Fibroblast of lung (primary cell): ENCODE data around the gene CDKN1B. TPM values are rescaled to one million over a fixed set of nuclear protein-coding genes. Genes with fewer than 3 reads are reported as not detected.

Experiments used
- DNase-seq, 2 donors: peaks; one replicate each; pipeline versions ENCODE4 v3.0.0 to v3.0.0-alpha.2; 2010; ENCODE audit warnings: low read depth in 2 of 2
- H2AFZ ChIP-seq: 2 replicates; pipeline ENCODE4 v1.5.1; 2012; ENCODE audit warnings: low read length, control low read depth, inconsistent platforms
- H3K27ac ChIP-seq: 2 replicates; pipeline ENCODE4 v1.5.1; 2011; ENCODE audit warnings: low read length, control low read depth; ENCODE audit not compliant: insufficient read depth
- H3K27me3 ChIP-seq: 2 replicates; pipeline ENCODE4 v1.5.1; 2011; ENCODE audit warnings: mild to moderate bottlenecking, low read length; ENCODE audit not compliant: control insufficient read depth, insufficient read depth
- H3K36me3 ChIP-seq: 2 replicates; pipeline ENCODE4 v1.5.1; 2011; ENCODE audit warnings: low read length; ENCODE audit not compliant: control insufficient read depth, insufficient read depth
- H3K4me1 ChIP-seq: 2 replicates; pipeline ENCODE4 v1.5.1; 2011; ENCODE audit warnings: low read length; ENCODE audit not compliant: control insufficient read depth, insufficient read depth; ENCODE audit errors: extremely low read depth
- H3K4me2 ChIP-seq: 2 replicates; pipeline ENCODE4 v1.5.1; 2011; ENCODE audit warnings: low read length, control low read depth; ENCODE audit not compliant: insufficient read depth; ENCODE audit errors: extremely low read depth
- H3K4me3 ChIP-seq, 4 experiments: fragments of 200-600 bp in 1 of 4; sonication (generic) in 1 of 4; replicated peaks in 1 of 4; 2 replicates each; pipeline ENCODE4 v1.5.1; 2011 to 2016; ENCODE audit warnings: low read length in 4 of 4, low read depth in 3 of 4, mild to moderate bottlenecking in 3 of 4, control low read depth in 2 of 4, inconsistent platforms in 1 of 4, mixed read lengths in 1 of 4; ENCODE audit not compliant: insufficient read depth in 1 of 4; ENCODE audit errors: control extremely low read depth in 1 of 4
- H3K79me2 ChIP-seq: 2 replicates; pipeline ENCODE4 v1.5.1; 2012; ENCODE audit warnings: mild to moderate bottlenecking, low read length, inconsistent platforms; ENCODE audit not compliant: control insufficient read depth, insufficient read depth
- H3K9ac ChIP-seq: 2 replicates; pipeline ENCODE4 v1.5.1; 2011; ENCODE audit warnings: mild to moderate bottlenecking, low read length, control low read depth; ENCODE audit not compliant: insufficient read depth
- H3K9me3 ChIP-seq: 2 replicates; pipeline ENCODE4 v1.5.1; 2012; ENCODE audit warnings: low read depth, low read length; ENCODE audit not compliant: control insufficient read depth, insufficient read depth
- H4K20me1 ChIP-seq: 2 replicates; pipeline ENCODE4 v1.5.1; 2011; ENCODE audit warnings: low read length; ENCODE audit not compliant: control insufficient read depth, insufficient read depth; ENCODE audit errors: extremely low read depth
- EZH2 ChIP-seq: IDR thresholded peaks from 2 replicates; pipeline ENCODE4 v1.5.1; 2012; ENCODE audit warnings: low read length, control low read depth, mild to moderate bottlenecking; ENCODE audit errors: missing control alignments
- polyA plus RNA-seq, 2 donors: library from polyadenylated mRNA; depleted of rRNA in 1 of 2; stranded (reverse) in 1 of 2; unstranded in 1 of 2; fragments of >200 nt; gene quantifications; 2 replicates each; pipeline ENCODE4 v1.2.1, GENCODE V29; 2011 to 2012; ENCODE audit warnings: missing spikeins in 1 of 2
- total RNA-seq: library from RNA; depleted of rRNA; stranded (reverse); fragments of >200 nt; gene quantifications from 2 replicates; pipeline ENCODE4 v1.2.1, GENCODE V29; 2014
- TF ChIP-seq, protein P1 (sequence below), 2 donors: IDR thresholded peaks in 1 of 2; conservative IDR thresholded peaks in 1 of 2; 1 replicate in 1 of 2; 2 replicates in 1 of 2; pipeline ENCODE4 v1.5.1; 2011 to 2012; ENCODE audit warnings: low read length in 2 of 2, control low read depth in 1 of 2, inconsistent platforms in 1 of 2, low read depth in 1 of 2, mild to moderate bottlenecking in 1 of 2

Gene CDKN1B
- total and polyA plus RNA-seq, 2 donors (not counting 1 experiment from before 2014, with no cell fraction given), result 21.4 to 50.9 TPM

DNA sequence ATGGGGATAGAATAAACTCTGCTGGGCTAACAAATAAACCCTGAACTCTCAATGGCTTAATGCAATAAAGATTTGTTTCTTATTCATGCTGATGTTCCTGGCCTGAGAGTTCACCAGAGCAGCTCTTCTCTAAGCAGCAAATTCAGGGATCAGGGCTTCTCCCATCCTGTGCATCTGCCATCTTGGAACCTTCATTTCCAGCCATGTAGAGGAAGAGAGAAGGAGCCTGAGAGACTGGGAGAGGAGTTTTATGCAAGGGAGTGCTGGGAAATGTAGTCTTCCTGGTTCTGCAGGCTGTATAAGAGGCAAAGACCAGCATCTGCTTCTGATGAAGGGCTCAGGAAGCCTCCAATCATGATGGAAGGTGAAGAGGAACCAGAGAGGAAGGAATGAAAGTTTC, 47.7 kb downstream of the CDKN1B start:
- H3K4me2 ChIP-seq, result no peak overlapping the region
- H3K9ac ChIP-seq, result no peak overlapping the region
- TF ChIP-seq, protein P1, sequence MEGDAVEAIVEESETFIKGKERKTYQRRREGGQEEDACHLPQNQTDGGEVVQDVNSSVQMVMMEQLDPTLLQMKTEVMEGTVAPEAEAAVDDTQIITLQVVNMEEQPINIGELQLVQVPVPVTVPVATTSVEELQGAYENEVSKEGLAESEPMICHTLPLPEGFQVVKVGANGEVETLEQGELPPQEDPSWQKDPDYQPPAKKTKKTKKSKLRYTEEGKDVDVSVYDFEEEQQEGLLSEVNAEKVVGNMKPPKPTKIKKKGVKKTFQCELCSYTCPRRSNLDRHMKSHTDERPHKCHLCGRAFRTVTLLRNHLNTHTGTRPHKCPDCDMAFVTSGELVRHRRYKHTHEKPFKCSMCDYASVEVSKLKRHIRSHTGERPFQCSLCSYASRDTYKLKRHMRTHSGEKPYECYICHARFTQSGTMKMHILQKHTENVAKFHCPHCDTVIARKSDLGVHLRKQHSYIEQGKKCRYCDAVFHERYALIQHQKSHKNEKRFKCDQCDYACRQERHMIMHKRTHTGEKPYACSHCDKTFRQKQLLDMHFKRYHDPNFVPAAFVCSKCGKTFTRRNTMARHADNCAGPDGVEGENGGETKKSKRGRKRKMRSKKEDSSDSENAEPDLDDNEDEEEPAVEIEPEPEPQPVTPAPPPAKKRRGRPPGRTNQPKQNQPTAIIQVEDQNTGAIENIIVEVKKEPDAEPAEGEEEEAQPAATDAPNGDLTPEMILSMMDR (conservative IDR thresholded peaks at IDR 0.05 in 1 of 2, IDR thresholded peaks at IDR 0.05 in 1 of 2; ENCODE audit: low read depth in 1 of 2, low read length in 2 of 2), result no peak
- no peak for TF ChIP-seq EZH2
- H4K20me1 ChIP-seq, result no peaks in the 10 kb centered on the region
- no peak for DNase-seq
- no peak overlapping the region for H2AFZ ChIP-seq
- H3K4me1 ChIP-seq, result no peaks in the 10 kb centered on the region
- no peaks in the 10 kb centered on the region for H3K27me3 ChIP-seq
- H3K4me3 ChIP-seq, result no peak overlapping the region
- H3K27ac ChIP-seq, result no peak overlapping the region
- no peaks in the 10 kb centered on the region for H3K79me2 ChIP-seq
- H3K9me3 ChIP-seq, result no peaks in the 10 kb centered on the region
- no peaks in the 10 kb centered on the region for H3K36me3 ChIP-seq

DNA sequence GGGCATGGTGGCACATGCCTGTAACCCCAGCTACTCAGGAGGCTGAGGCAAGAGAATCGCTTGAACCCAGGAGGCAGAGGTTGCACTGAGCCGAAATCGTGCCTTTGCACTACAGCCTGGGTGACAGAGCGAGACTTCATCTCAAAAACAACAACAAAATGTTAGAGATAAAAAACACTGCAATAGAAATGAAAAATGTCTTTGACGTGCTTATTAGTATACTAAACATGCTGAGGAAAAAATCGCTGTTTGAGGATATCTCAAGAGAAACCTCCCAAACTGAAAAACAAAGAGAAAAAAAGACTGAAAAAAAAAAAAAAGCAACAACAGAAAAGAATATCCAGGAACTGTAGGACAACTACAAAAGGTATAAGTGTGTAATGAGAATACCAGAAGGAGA, 53.1 kb downstream of the CDKN1B start:
- no peaks in the 10 kb centered on the region for H3K27me3 ChIP-seq
- H3K79me2 ChIP-seq, result no peaks in the 10 kb centered on the region
- no peak overlapping the region for H2AFZ ChIP-seq
- H3K9ac ChIP-seq, result no peak overlapping the region
- DNase-seq, result no peak
- H3K9me3 ChIP-seq, result no peaks in the 10 kb centered on the region
- H3K4me2 ChIP-seq, result no peak overlapping the region
- H4K20me1 ChIP-seq, result no peaks in the 10 kb centered on the region
- no peak for TF ChIP-seq EZH2
- TF ChIP-seq, protein P1 (conservative IDR thresholded peaks at IDR 0.05 in 1 of 2, IDR thresholded peaks at IDR 0.05 in 1 of 2; ENCODE audit: low read depth in 1 of 2, low read length in 2 of 2), result no peak
- H3K36me3 ChIP-seq, result no peaks in the 10 kb centered on the region
- H3K27ac ChIP-seq, result no peak overlapping the region
- no peak overlapping the region for H3K4me3 ChIP-seq
- H3K4me1 ChIP-seq, result no peaks in the 10 kb centered on the region

Other genes starting within 250 kb of the CDKN1B start
- gene DUSP16, start 154.5 kb upstream of the CDKN1B start, total RNA-seq, result 15.2 TPM in 2 replicates
- gene DUSP16, start 154.5 kb upstream of the CDKN1B start, polyA plus RNA-seq, result 9.4 and 10.4 TPM in 2 replicates
- gene CREBL2, start 105.5 kb upstream of the CDKN1B start, total RNA-seq, result 46.7 and 59.5 TPM in 2 replicates
- gene CREBL2, start 105.5 kb upstream of the CDKN1B start, polyA plus RNA-seq, result 28.8 and 35.9 TPM in 2 replicates
- not detected in 2 replicates for gene GPR19, start 21.2 kb upstream of the CDKN1B start, total RNA-seq
- gene GPR19, start 21.2 kb upstream of the CDKN1B start, polyA plus RNA-seq, result 0.24 and 0.35 TPM in 2 replicates
- gene APOLD1, start 68.3 kb downstream of the CDKN1B start, total RNA-seq, result 1.5 and 3.1 TPM in 2 replicates
- gene APOLD1, start 68.3 kb downstream of the CDKN1B start, polyA plus RNA-seq, result 2.7 and 3.2 TPM in 2 replicates
- gene DDX47, start 96.0 kb downstream of the CDKN1B start, total RNA-seq, result 41.9 and 46.2 TPM in 2 replicates
- gene DDX47, start 96.0 kb downstream of the CDKN1B start, polyA plus RNA-seq, result 83.2 and 113 TPM in 2 replicates
- 2.3 and 4.8 TPM in 2 replicates for gene GPRC5A, start 174.2 kb downstream of the CDKN1B start, total RNA-seq
- 46.8 and 83.8 TPM in 2 replicates for gene GPRC5A, start 174.2 kb downstream of the CDKN1B start, polyA plus RNA-seq
- not detected in 2 replicates for gene GPRC5D, start 234.8 kb downstream of the CDKN1B start, total RNA-seq
- 0.08 and 0.35 TPM in 2 replicates for gene GPRC5D, start 234.8 kb downstream of the CDKN1B start, polyA plus RNA-seq